Esophagus muscularis mucosa (tissue), 4 donors: Measurements from ENCODE around the gene LRRN2. TPM values are rescaled to one million over a fixed set of nuclear protein-coding genes. Genes with fewer than 3 reads are reported as not detected.

Source experiments
- DNase-seq: peaks from one replicate; pipeline ENCODE4 v3.0.0-alpha.2; 2017; ENCODE audit errors: extremely low spot score
- H3K27ac ChIP-seq, 4 donors: fragments of 200-600 bp; sonication (generic); replicated peaks in 1 of 4; 1 replicate in 3 of 4; 2 replicates in 1 of 4; pipeline ENCODE4 v1.5.1; 2016 to 2019; ENCODE audit warnings: mild to moderate bottlenecking in 1 of 4
- H3K27me3 ChIP-seq, 4 donors: fragments of 200-600 bp; sonication (generic); one replicate each; pipeline versions ENCODE4 v1.5.1 to v1.6.0; 2016 to 2019
- H3K36me3 ChIP-seq, 4 donors: fragments of 200-600 bp; sonication (generic); one replicate each; pipeline ENCODE4 v1.5.1; 2016 to 2019
- H3K4me1 ChIP-seq, 4 donors: fragments of 200-600 bp; sonication (generic); one replicate each; pipeline ENCODE4 v1.5.1; 2016 to 2019
- H3K4me3 ChIP-seq, 4 donors: fragments of 200-600 bp; sonication (generic); 1 replicate in 2 of 4; 2 replicates in 2 of 4; pipeline ENCODE4 v1.5.1; 2016 to 2019; ENCODE audit warnings: mild to moderate bottlenecking in 4 of 4, moderate library complexity in 1 of 4
- H3K9me3 ChIP-seq, 4 donors: fragments of 200-600 bp; sonication (generic); 1 replicate in 3 of 4; 2 replicates in 1 of 4; pipeline ENCODE4 v1.5.1; 2016 to 2019
- EP300 ChIP-seq: sonication (generic); formaldehyde crosslinking; IDR thresholded peaks from one replicate; pipeline ENCODE4 v1.6.1; 2017; ENCODE audit warnings: antibody characterized with exemption
- POLR2A ChIP-seq: fragments of 450-650 bp; IDR thresholded peaks from one replicate; pipeline ENCODE4 v1.6.1; 2017; ENCODE audit warnings: antibody characterized with exemption, moderate library complexity, mild to moderate bottlenecking, low read depth
- POLR2AphosphoS5 ChIP-seq, 2 donors: sonication (generic); formaldehyde crosslinking; IDR thresholded peaks; one replicate each; pipeline ENCODE4 v1.6.1; 2017; ENCODE audit warnings: antibody characterized with exemption in 2 of 2
- WGBS: methylation state at CpG from one replicate; pipeline ENCODE4 v1.1.5; 2018; 5-methylcytosine and 5-hydroxymethylcytosine counted together
- intact Hi-C: fragments of 100-400 bp; cut with DNase I; formaldehyde crosslinking; loops from one replicate; pipeline ENCODE4 v1.15.1; 2023
- total RNA-seq, 4 donors: library from RNA; depleted of rRNA; stranded (reverse); fragments of >200 nt; gene quantifications; one replicate each; pipeline versions ENCODE4 v1.1.0 to v1.2.1, GENCODE V29; 2016
- TF ChIP-seq, protein P1 (sequence below), 3 experiments: fragments of 200-600 bp in 2 of 3; fragments of 450-650 bp in 1 of 3; sonication (generic) in 2 of 3; IDR thresholded peaks; one replicate each; pipeline ENCODE4 v1.5.1; 2017 to 2019; ENCODE audit warnings: antibody characterized with exemption in 3 of 3, mild to moderate bottlenecking in 2 of 3, moderate library complexity in 1 of 3

Gene LRRN2
- total RNA-seq, 4 donors from 2014 or later = 3.6 to 15.2 (median 5.0) TPM

- no peaks in the 10 kb centered on the region for H3K36me3 ChIP-seq
- WGBS = 79% methylated on average over 3 of the region's 3 CpGs
- no peaks in the 10 kb centered on the region for H3K27me3 ChIP-seq
- H3K27ac ChIP-seq = no peak overlapping the region
- no peaks in the 10 kb centered on the region for H3K9me3 ChIP-seq
- H3K4me3 ChIP-seq = no peak overlapping the region
- H3K4me1 ChIP-seq = peaks cover 0 to 24% (median 21%) of the 10 kb centered on the region in 4 donors
- DNase-seq = no peak
- TF ChIP-seq, protein P1, sequence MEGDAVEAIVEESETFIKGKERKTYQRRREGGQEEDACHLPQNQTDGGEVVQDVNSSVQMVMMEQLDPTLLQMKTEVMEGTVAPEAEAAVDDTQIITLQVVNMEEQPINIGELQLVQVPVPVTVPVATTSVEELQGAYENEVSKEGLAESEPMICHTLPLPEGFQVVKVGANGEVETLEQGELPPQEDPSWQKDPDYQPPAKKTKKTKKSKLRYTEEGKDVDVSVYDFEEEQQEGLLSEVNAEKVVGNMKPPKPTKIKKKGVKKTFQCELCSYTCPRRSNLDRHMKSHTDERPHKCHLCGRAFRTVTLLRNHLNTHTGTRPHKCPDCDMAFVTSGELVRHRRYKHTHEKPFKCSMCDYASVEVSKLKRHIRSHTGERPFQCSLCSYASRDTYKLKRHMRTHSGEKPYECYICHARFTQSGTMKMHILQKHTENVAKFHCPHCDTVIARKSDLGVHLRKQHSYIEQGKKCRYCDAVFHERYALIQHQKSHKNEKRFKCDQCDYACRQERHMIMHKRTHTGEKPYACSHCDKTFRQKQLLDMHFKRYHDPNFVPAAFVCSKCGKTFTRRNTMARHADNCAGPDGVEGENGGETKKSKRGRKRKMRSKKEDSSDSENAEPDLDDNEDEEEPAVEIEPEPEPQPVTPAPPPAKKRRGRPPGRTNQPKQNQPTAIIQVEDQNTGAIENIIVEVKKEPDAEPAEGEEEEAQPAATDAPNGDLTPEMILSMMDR (IDR thresholded peaks at IDR 0.05) = no peak
- TF ChIP-seq EP300 = no peak
- no peak for TF ChIP-seq POLR2AphosphoS5 (IDR thresholded peaks at IDR 0.05)
- TF ChIP-seq POLR2A = no peak
- intact Hi-C loops = no loop called here
Measured at GRCh38 chr1:204701229-204701628, 15.7 kb upstream of the LRRN2 start.

GRCh38 chr1:204697893-204698292 lies 12.4 kb upstream of the LRRN2 start:
- Histone ChIP-seq H3K9me3 (no peaks in the 10 kb centered on the region), H3K27ac (no peak overlapping the region), H3K36me3 (no peaks in the 10 kb centered on the region), H3K4me3 (no peak overlapping the region), H3K27me3 (no peaks in the 10 kb centered on the region), H3K4me1 (peaks cover 0 to 7% (median 4%) of the 10 kb centered on the region in 4 donors)
- TF ChIP-seq, protein P1 (IDR thresholded peaks at IDR 0.05) = no peak
- no peak for TF ChIP-seq POLR2AphosphoS5 (IDR thresholded peaks at IDR 0.05)
- no peak for TF ChIP-seq POLR2A
- no peak for TF ChIP-seq EP300
- intact Hi-C loops = no loop called here
- WGBS = 76% methylated on average over 5 of the region's 5 CpGs
- no peak for DNase-seq

DNA sequence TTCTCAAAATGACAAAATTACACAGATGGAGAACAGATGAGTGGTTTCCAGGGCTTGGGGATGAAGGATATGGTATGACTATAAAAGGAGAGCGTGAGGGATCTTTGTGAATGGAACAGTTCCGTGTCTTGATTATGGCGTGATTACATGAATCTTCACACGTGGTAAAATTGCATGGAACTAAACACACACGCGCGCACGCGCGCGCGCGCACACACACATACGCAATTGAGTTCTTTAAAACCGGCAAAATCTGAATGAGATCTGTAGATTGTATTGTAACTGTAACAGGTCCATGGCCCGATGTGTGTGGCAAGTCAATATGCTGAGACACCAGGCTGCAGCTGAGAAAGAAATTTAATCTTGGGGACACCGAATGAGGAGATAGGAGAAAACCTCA lies 11.1 kb upstream of the LRRN2 start:
- 93% methylated on average over 17 of the region's 17 CpGs for WGBS
- TF ChIP-seq, protein P1 (IDR thresholded peaks at IDR 0.05) = no peak
- no peak for TF ChIP-seq POLR2AphosphoS5 (IDR thresholded peaks at IDR 0.05)
- no peak for TF ChIP-seq POLR2A
- TF ChIP-seq EP300 = no peak
- Histone ChIP-seq H3K36me3 (no peaks in the 10 kb centered on the region), H3K27ac (no peak overlapping the region), H3K4me1 (no peaks in the 10 kb centered on the region), H3K27me3 (no peaks in the 10 kb centered on the region), H3K9me3 (no peaks in the 10 kb centered on the region), H3K4me3 (no peak overlapping the region)
- DNase-seq = no peak
- intact Hi-C loops = no loop called here

GRCh38 chr1:204695692-204696091 lies 10.2 kb upstream of the LRRN2 start:
- WGBS = 79% methylated on average over 5 of the region's 5 CpGs
- TF ChIP-seq EP300 (no peak), POLR2AphosphoS5 (IDR thresholded peaks at IDR 0.05) (no peak), POLR2A (no peak)
- TF ChIP-seq, protein P1 (IDR thresholded peaks at IDR 0.05) = no peak

GRCh38 chr1:204694145-204694544 lies 8.6 kb upstream of the LRRN2 start:
- Histone ChIP-seq H3K4me1 (no peaks in the 10 kb centered on the region), H3K27me3 (no peaks in the 10 kb centered on the region), H3K9me3 (no peaks in the 10 kb centered on the region), H3K27ac (no peak overlapping the region), H3K36me3 (no peaks in the 10 kb centered on the region), H3K4me3 (no peak overlapping the region)
- DNase-seq = no peak
- WGBS = 64% methylated on average over 6 of the region's 7 CpGs
- TF ChIP-seq EP300 (no peak), POLR2AphosphoS5 (IDR thresholded peaks at IDR 0.05) (no peak), POLR2A (no peak)
- TF ChIP-seq, protein P1 (IDR thresholded peaks at IDR 0.05) = no peak
- intact Hi-C loops = no loop called here

More at GRCh38 chr1:204695692-204696091, 10.2 kb upstream of the LRRN2 start:
- DNase-seq = no peak
- intact Hi-C loops = no loop called here
- no peaks in the 10 kb centered on the region for H3K36me3 ChIP-seq
- no peaks in the 10 kb centered on the region for H3K27me3 ChIP-seq
- no peaks in the 10 kb centered on the region for H3K4me1 ChIP-seq
- no peaks in the 10 kb centered on the region for H3K9me3 ChIP-seq
- H3K27ac ChIP-seq = no peak overlapping the region
- no peak overlapping the region for H3K4me3 ChIP-seq
